Activated T-helper 1 cell treated with anti-CD3 and anti-CD28 coated beads, Interleukin-12 subunit alpha, Interleukin-12 subunit beta, Interleukin-2, Interleukin-4 antibody, amounts not matched to agents 30 ng/mL and 10 ng/mL and 1 ng/mL, durations not matched to agents 14 hours and 24 hours and 36 hours (primary cell): ENCODE results near the gene MYF6. TPM values are rescaled to one million over a fixed set of nuclear protein-coding genes. Genes with fewer than 3 reads are reported as not detected.
A peak's percentile ranks its signal among the peaks of the same experiment; 100 is the strongest.

Experiments
- DNase-seq: peaks from one replicate; pipeline ENCODE4 v3.0.0; 2021; ENCODE audit warnings: low spot score
- H3K27ac Mint-ChIP-seq: one replicate; pipeline ENCODE4 v1.8.0; 2021; ENCODE audit warnings: mild to moderate bottlenecking, mixed read lengths
- H3K27me3 Mint-ChIP-seq: one replicate; pipeline ENCODE4 v1.8.0; 2022; ENCODE audit warnings: mild to moderate bottlenecking, moderate library complexity, mixed read lengths; ENCODE audit not compliant: insufficient read depth
- H3K36me3 Mint-ChIP-seq: one replicate; pipeline ENCODE4 v1.8.0; 2021; ENCODE audit warnings: low read depth, mixed read lengths
- H3K4me1 Mint-ChIP-seq: one replicate; pipeline ENCODE4 v1.8.0; 2021; ENCODE audit warnings: low read depth, mixed read lengths
- H3K4me3 Mint-ChIP-seq: one replicate; pipeline ENCODE4 v1.8.0; 2021; ENCODE audit warnings: mild to moderate bottlenecking, moderate library complexity, mixed read lengths
- H3K9me3 Mint-ChIP-seq: one replicate; pipeline ENCODE4 v1.8.0; 2021; ENCODE audit warnings: mixed read lengths
- intact Hi-C: fragments of 100-400 bp; cut with micrococcal nuclease; formaldehyde crosslinking; loops from one replicate; pipeline ENCODE4 v1.15.1; 2024
- total RNA-seq: library from RNA; stranded (reverse); gene quantifications from 2 replicates; pipeline ENCODE4 v1.2.3, GENCODE V29; 2022

Gene MYF6
- total RNA-seq, 1 donor from 2014 or later: not detected

- no peak overlapping the region for H3K27ac Mint-ChIP-seq
- intact Hi-C loops: no loop called here
- H3K9me3 Mint-ChIP-seq: no peaks in the 10 kb centered on the region
- no peaks in the 10 kb centered on the region for H3K36me3 Mint-ChIP-seq
- H3K4me1 Mint-ChIP-seq: no peaks in the 10 kb centered on the region
- no peaks in the 10 kb centered on the region for H3K27me3 Mint-ChIP-seq
- no peak overlapping the region for H3K4me3 Mint-ChIP-seq
- no peak for DNase-seq
These were observed 15.3 kb upstream of the MYF6 start for GRCh38 chr12:80692114-80692513.

- Mint-ChIP-seq H3K27ac (no peak overlapping the region), H3K4me3 (no peak overlapping the region), H3K4me1 (no peaks in the 10 kb centered on the region), H3K9me3 (no peaks in the 10 kb centered on the region), H3K36me3 (no peaks in the 10 kb centered on the region), H3K27me3 (no peaks in the 10 kb centered on the region)
- DNase-seq: no peak
- intact Hi-C loops: no loop called here
These were observed 10.1 kb upstream of the MYF6 start for GRCh38 chr12:80697270-80697887.

- intact Hi-C loops: no loop called here
- Mint-ChIP-seq H3K4me3 (no peak overlapping the region), H3K27me3 (no peaks in the 10 kb centered on the region), H3K36me3 (no peaks in the 10 kb centered on the region), H3K9me3 (no peaks in the 10 kb centered on the region), H3K27ac (no peak overlapping the region), H3K4me1 (no peaks in the 10 kb centered on the region)
- no peak for DNase-seq
These were observed 9.2 kb upstream of the MYF6 start for GRCh38 chr12:80698256-80698655.

- Mint-ChIP-seq H3K27me3 (peaks cover under 1% of the 10 kb centered on the region), H3K4me1 (no peaks in the 10 kb centered on the region), H3K9me3 (no peaks in the 10 kb centered on the region), H3K27ac (no peak overlapping the region), H3K36me3 (no peaks in the 10 kb centered on the region), H3K4me3 (no peak overlapping the region)
- DNase-seq: no peak
- intact Hi-C loops: no loop called here
These were observed 8.4 kb upstream of the MYF6 start for GRCh38 chr12:80698847-80699542.

- Mint-ChIP-seq H3K9me3 (no peaks in the 10 kb centered on the region), H3K4me1 (no peaks in the 10 kb centered on the region), H3K36me3 (no peaks in the 10 kb centered on the region), H3K4me3 (no peak overlapping the region), H3K27ac (no peak overlapping the region), H3K27me3 (peaks cover 2% of the 10 kb centered on the region)
- no peak for DNase-seq
- intact Hi-C loops: no loop called here
These were observed 7.1 kb upstream of the MYF6 start for GRCh38 chr12:80700327-80700726.

GRCh38 chr12:80701388-80701787 is 6.0 kb upstream of the MYF6 start:
- H3K27ac Mint-ChIP-seq: no peak overlapping the region
- H3K4me3 Mint-ChIP-seq: no peak overlapping the region
- H3K4me1 Mint-ChIP-seq: no peaks in the 10 kb centered on the region
- no peak for DNase-seq
- no peaks in the 10 kb centered on the region for H3K9me3 Mint-ChIP-seq
- intact Hi-C loops: no loop called here
- peaks cover 8% of the 10 kb centered on the region for H3K27me3 Mint-ChIP-seq
- no peaks in the 10 kb centered on the region for H3K36me3 Mint-ChIP-seq

GRCh38 chr12:80702889-80703805 is 4.3 kb upstream of the MYF6 start:
- H3K9me3 Mint-ChIP-seq: no peaks in the 10 kb centered on the region
- intact Hi-C loops: no loop called here
- no peak for DNase-seq
- peaks cover 23% of the 10 kb centered on the region for H3K27me3 Mint-ChIP-seq
- no peak overlapping the region for H3K4me3 Mint-ChIP-seq
- no peaks in the 10 kb centered on the region for H3K36me3 Mint-ChIP-seq
- no peak overlapping the region for H3K27ac Mint-ChIP-seq
- no peaks in the 10 kb centered on the region for H3K4me1 Mint-ChIP-seq

GRCh38 chr12:80704420-80704819 is 3.0 kb upstream of the MYF6 start:
- no peak for DNase-seq
- Mint-ChIP-seq H3K4me1 (peaks cover 6% of the 10 kb centered on the region), H3K27me3 (peaks cover 31% of the 10 kb centered on the region), H3K4me3 (no peak overlapping the region), H3K27ac (no peak overlapping the region), H3K9me3 (no peaks in the 10 kb centered on the region), H3K36me3 (no peaks in the 10 kb centered on the region)
- intact Hi-C loops: no loop called here

GRCh38 chr12:80707830-80708258 is 410 bp downstream of the MYF6 start:
- intact Hi-C loops: no loop called here
- H3K4me3 Mint-ChIP-seq: no peak overlapping the region
- peaks cover 6% of the 10 kb centered on the region for H3K4me1 Mint-ChIP-seq
- no peaks in the 10 kb centered on the region for H3K9me3 Mint-ChIP-seq
- no peaks in the 10 kb centered on the region for H3K36me3 Mint-ChIP-seq
- no peak for DNase-seq
- no peak overlapping the region for H3K27ac Mint-ChIP-seq
- peaks cover 36% of the 10 kb centered on the region for H3K27me3 Mint-ChIP-seq

- Mint-ChIP-seq H3K9me3 (no peaks in the 10 kb centered on the region), H3K27ac (no peak overlapping the region), H3K4me3 (peak overlapping the region; percentile 26), H3K36me3 (no peaks in the 10 kb centered on the region), H3K4me1 (peaks cover 6% of the 10 kb centered on the region), H3K27me3 (peaks cover 36% of the 10 kb centered on the region)
- DNase-seq: no peak
- intact Hi-C loops: no loop called here
These were observed 983 bp downstream of the MYF6 start for GRCh38 chr12:80708259-80708974.

GRCh38 chr12:80708975-80709328 is 1.5 kb downstream of the MYF6 start:
- Mint-ChIP-seq H3K36me3 (no peaks in the 10 kb centered on the region), H3K4me3 (peak overlapping the region; percentile 26), H3K9me3 (no peaks in the 10 kb centered on the region), H3K4me1 (peaks cover 6% of the 10 kb centered on the region), H3K27ac (no peak overlapping the region), H3K27me3 (peaks cover 40% of the 10 kb centered on the region)
- intact Hi-C loops: no loop called here
- DNase-seq: no peak

GRCh38 chr12:80709811-80710726 is 2.6 kb downstream of the MYF6 start:
- Mint-ChIP-seq H3K9me3 (no peaks in the 10 kb centered on the region), H3K4me1 (peaks cover 6% of the 10 kb centered on the region), H3K27ac (no peak overlapping the region), H3K4me3 (no peak overlapping the region), H3K36me3 (no peaks in the 10 kb centered on the region), H3K27me3 (peaks cover 50% of the 10 kb centered on the region)
- intact Hi-C loops: no loop called here
- DNase-seq: no peak
